A673 (cell line): ENCODE measurements around the gene KRTAP24-1. TPM values are rescaled to one million over a fixed set of nuclear protein-coding genes. Genes with fewer than 3 reads are reported as not detected.

Experiments used
- BruUV-seq: library from RNA; stranded (reverse); fragments of 400-500 nt; replicated peaks from 2 replicates; lab custom pipeline; 2021; lab: Mats Ljungman, UMichigan
- CTCF ChIA-PET: fragments of 300-600 bp; sonication (Branson Sonifier 250); formaldehyde crosslinking; loops from one replicate; lab custom pipeline; 2022; ENCODE audit warnings: antibody characterized with exemption; lab: Charles Lee
- POLR2A ChIA-PET: fragments of 300-600 bp; sonication (Branson Sonifier 250); formaldehyde crosslinking; loops from one replicate; lab custom pipeline; 2022; ENCODE audit warnings: antibody characterized with exemption; ENCODE audit not compliant: low non-redundant PET; lab: Charles Lee
- DNase-seq: peaks from one replicate; pipeline ENCODE4 v3.0.0-alpha.2; 2015; ENCODE audit warnings: low spot score
- H3K27ac ChIP-seq: fragments of 200-600 bp; sonication (generic); 2 replicates; pipeline ENCODE4 v1.5.1; 2016; ENCODE audit warnings: mixed run types, low read depth, mild to moderate bottlenecking, mixed read lengths, antibody characterized with exemption, low read length; ENCODE audit not compliant: poor library complexity, severe bottlenecking
- H3K27me3 ChIP-seq: fragments of 200-600 bp; sonication (generic); replicated peaks from 2 replicates; pipeline ENCODE4 v1.6.1; 2017; ENCODE audit warnings: mixed run types, low read depth, mild to moderate bottlenecking, mixed read lengths, antibody characterized with exemption, low read length; ENCODE audit not compliant: insufficient read depth, poor library complexity
- H3K36me3 ChIP-seq: fragments of 200-600 bp; sonication (generic); 2 replicates; pipeline ENCODE4 v1.6.1; 2016; ENCODE audit warnings: mixed run types, mild to moderate bottlenecking, mixed read lengths, antibody characterized with exemption, low read length; ENCODE audit not compliant: insufficient read depth, poor library complexity, severe bottlenecking
- H3K4me1 ChIP-seq: fragments of 200-600 bp; sonication (generic); 2 replicates; pipeline ENCODE4 v1.6.1; 2017; ENCODE audit warnings: mixed run types, mild to moderate bottlenecking, mixed read lengths, antibody characterized with exemption, low read length; ENCODE audit not compliant: insufficient read depth, poor library complexity, severe bottlenecking
- H3K4me3 ChIP-seq: fragments of 200-600 bp; sonication (generic); 2 replicates; pipeline ENCODE4 v1.5.1; 2016; ENCODE audit warnings: low read depth, mixed run types, mild to moderate bottlenecking, mixed read lengths, low read length; ENCODE audit not compliant: poor library complexity, severe bottlenecking
- H3K9me3 ChIP-seq: fragments of 200-600 bp; sonication (generic); 2 replicates; pipeline ENCODE4 v1.6.1; 2016; ENCODE audit warnings: mixed run types, low read depth, mild to moderate bottlenecking, mixed read lengths, antibody characterized with exemption, low read length; ENCODE audit not compliant: poor library complexity, severe bottlenecking
- EZH2 ChIP-seq: fragments of 200-600 bp; sonication (generic); IDR thresholded peaks from 2 replicates; pipeline ENCODE4 v1.6.1; 2017; ENCODE audit warnings: borderline replicate concordance, low read depth, mild to moderate bottlenecking, mixed read lengths, antibody characterized with exemption, low read length; ENCODE audit not compliant: poor library complexity, severe bottlenecking
- intact Hi-C: fragments of 100-400 bp; cut with micrococcal nuclease; formaldehyde crosslinking; loops from one replicate; pipeline ENCODE4 v1.10.0; 2022; ENCODE audit not compliant: unreplicated experiment
- total RNA-seq: library from RNA; stranded (reverse); gene quantifications from 2 replicates; pipeline ENCODE4 v1.2.3, GENCODE V29; 2021
- TF ChIP-seq, protein P1 (sequence below): fragments of 300-800, 200-600 bp; sonication (generic); conservative IDR thresholded peaks from 2 replicates; pipeline ENCODE4 v1.5.1; 2017; ENCODE audit warnings: low read depth, mild to moderate bottlenecking, antibody characterized with exemption, low read length, moderate library complexity, mixed read lengths

Gene KRTAP24-1
- total RNA-seq, 1 experiment from 2014 or later = not detected

GRCh38 chr21:30257773-30258172 lies 25.0 kb downstream of the KRTAP24-1 start:
- CTCF ChIA-PET = no interaction called here
- H3K27ac ChIP-seq = no peak overlapping the region

GRCh38 chr21:30256100-30256499 lies 26.6 kb downstream of the KRTAP24-1 start:
- no peak overlapping the region for H3K27ac ChIP-seq
- DNase-seq = no peak
- no peaks in the 10 kb centered on the region for H3K27me3 ChIP-seq
- ChIA-PET POLR2A (no interaction called here), CTCF (no interaction called here)
- H3K4me1 ChIP-seq = no peaks in the 10 kb centered on the region
- H3K9me3 ChIP-seq = no peaks in the 10 kb centered on the region
- BruUV-seq = no TSS peak
- TF ChIP-seq EZH2 = no peak
- TF ChIP-seq, protein P1, sequence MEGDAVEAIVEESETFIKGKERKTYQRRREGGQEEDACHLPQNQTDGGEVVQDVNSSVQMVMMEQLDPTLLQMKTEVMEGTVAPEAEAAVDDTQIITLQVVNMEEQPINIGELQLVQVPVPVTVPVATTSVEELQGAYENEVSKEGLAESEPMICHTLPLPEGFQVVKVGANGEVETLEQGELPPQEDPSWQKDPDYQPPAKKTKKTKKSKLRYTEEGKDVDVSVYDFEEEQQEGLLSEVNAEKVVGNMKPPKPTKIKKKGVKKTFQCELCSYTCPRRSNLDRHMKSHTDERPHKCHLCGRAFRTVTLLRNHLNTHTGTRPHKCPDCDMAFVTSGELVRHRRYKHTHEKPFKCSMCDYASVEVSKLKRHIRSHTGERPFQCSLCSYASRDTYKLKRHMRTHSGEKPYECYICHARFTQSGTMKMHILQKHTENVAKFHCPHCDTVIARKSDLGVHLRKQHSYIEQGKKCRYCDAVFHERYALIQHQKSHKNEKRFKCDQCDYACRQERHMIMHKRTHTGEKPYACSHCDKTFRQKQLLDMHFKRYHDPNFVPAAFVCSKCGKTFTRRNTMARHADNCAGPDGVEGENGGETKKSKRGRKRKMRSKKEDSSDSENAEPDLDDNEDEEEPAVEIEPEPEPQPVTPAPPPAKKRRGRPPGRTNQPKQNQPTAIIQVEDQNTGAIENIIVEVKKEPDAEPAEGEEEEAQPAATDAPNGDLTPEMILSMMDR = no peak
- H3K36me3 ChIP-seq = no peaks in the 10 kb centered on the region
- no peak overlapping the region for H3K4me3 ChIP-seq
- intact Hi-C loops = no loop called here

More at GRCh38 chr21:30257773-30258172, 25.0 kb downstream of the KRTAP24-1 start:
- BruUV-seq = no TSS peak
- H3K4me3 ChIP-seq = no peak overlapping the region
- TF ChIP-seq, protein P1 = peak; percentile 36
- TF ChIP-seq EZH2 = no peak
- no peaks in the 10 kb centered on the region for H3K36me3 ChIP-seq
- no peaks in the 10 kb centered on the region for H3K4me1 ChIP-seq
- H3K27me3 ChIP-seq = no peaks in the 10 kb centered on the region
- DNase-seq = peak; percentile 27
- intact Hi-C loops = no loop called here
- H3K9me3 ChIP-seq = no peaks in the 10 kb centered on the region
- POLR2A ChIA-PET = interaction anchor here (0.6 kb wide), 1 partner anchor 37 kb away, joined by 4 read pairs; no protein-coding TSS in a partner anchor

- H3K36me3 ChIP-seq = no peaks in the 10 kb centered on the region
- BruUV-seq = no TSS peak
- no peak overlapping the region for H3K27ac ChIP-seq
- ChIA-PET POLR2A (no interaction called here), CTCF (no interaction called here)
- no peaks in the 10 kb centered on the region for H3K4me1 ChIP-seq
- DNase-seq = no peak
- H3K4me3 ChIP-seq = no peak overlapping the region
- intact Hi-C loops = no loop called here
- no peaks in the 10 kb centered on the region for H3K27me3 ChIP-seq
- H3K9me3 ChIP-seq = no peaks in the 10 kb centered on the region
- no peak for TF ChIP-seq EZH2
- TF ChIP-seq, protein P1 = no peak
These were observed 27.1 kb downstream of the KRTAP24-1 start for GRCh38 chr21:30255679-30256078.
